ENCODE results near the gene TYROBP.

TYROBP gene

GRCh38 chr19:35869327-35870123 lies 38.6 kb downstream of the TYROBP start:
- peak; percentile 71 to 78 for DNase-seq

GRCh38 chr19:35868823-35869326 lies 39.2 kb downstream of the TYROBP start:
- no peak for DNase-seq

DNA sequence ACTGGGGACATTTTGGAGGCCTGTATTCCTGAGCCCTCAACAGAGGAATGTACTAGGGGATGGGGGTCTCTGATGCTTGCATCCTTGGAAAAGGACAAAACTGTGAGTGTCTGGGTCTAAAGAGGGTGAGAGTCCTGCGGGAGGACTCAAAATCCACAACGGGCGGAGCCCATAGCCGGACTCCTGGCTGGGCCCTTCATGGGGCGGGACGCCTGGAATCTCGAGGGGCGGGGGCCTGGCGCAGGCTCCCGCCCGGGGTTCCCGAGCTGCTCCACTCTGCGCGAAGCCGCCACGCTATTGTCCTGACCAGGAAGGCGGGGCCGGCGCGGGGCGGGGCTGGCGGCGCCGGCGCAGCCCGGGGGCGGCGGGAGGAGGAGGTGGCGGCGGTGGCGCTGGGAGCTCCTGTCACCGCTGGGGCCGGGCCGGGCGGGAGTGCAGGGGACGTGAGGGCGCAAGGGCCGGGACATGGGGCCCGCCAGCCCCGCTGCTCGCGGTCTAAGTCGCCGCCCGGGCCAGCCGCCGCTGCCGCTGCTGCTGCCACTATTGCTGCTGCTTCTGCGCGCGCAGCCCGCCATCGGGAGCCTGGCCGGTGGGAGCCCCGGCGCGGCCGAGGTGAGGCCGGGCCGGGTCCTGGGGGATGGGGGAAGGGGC lies 39.8 kb downstream of the TYROBP start, which contains the start of gene APLP1:
TSS of gene APLP1 (plus strand) at position 403 of the 651 bp plus-strand sequence. CDS start at position 466, 63 bp downstream.
- DNase-seq = peak; percentile 72 to 74

DNA sequence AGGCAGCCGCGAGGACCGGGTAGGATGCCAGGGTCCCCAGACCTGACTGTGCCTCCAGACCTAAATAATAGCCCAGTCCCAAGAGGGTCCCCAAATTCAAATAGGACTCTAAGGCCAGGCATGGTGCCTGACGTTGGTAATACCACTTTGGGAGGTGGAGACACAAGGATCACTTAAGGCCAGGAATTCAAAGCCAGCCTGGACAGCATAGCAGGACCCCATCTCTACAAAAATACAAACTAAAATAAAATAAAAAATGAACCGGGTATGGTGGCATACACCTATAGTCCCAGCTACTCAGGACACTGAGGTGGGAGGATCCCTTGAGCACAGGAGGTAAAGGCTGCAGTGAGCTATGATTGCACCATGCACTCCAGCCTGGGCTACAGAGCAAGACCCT lies 45.1 kb downstream of the TYROBP start:
- DNase-seq = no peak

GRCh38 chr19:35862528-35862927 lies 45.6 kb downstream of the TYROBP start:
- DNase-seq = no peak

GRCh38 chr19:35861640-35862160 lies 46.4 kb downstream of the TYROBP start:
- no peak for DNase-seq

- DNase-seq = no peak
Observed at GRCh38 chr19:35860818-35861639, 47.1 kb downstream of the TYROBP start.

- no peak for DNase-seq
Observed at GRCh38 chr19:35860436-35860817, 47.7 kb downstream of the TYROBP start.

GRCh38 chr19:35859414-35859813 lies 48.7 kb downstream of the TYROBP start:
- no peak for DNase-seq

DNA sequence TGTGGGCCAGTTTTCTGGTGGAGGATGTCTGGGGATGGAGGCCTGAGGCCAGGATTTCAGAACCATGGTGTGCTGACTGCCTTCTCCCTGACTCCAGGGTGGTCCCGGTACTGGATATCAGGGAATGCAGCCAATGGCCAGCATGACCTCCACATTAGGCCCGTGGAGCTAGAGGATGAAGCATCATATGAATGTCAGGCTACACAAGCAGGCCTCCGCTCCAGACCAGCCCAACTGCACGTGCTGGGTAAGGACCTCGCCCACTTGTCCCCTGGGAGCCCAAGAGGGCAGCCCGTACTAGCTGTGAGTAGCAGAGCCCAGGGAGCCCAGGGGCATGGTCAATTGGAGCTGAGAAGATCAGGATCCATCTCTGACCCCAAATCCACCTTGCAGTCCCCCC lies 49.8 kb downstream of the TYROBP start:
- no peak for DNase-seq

DNA sequence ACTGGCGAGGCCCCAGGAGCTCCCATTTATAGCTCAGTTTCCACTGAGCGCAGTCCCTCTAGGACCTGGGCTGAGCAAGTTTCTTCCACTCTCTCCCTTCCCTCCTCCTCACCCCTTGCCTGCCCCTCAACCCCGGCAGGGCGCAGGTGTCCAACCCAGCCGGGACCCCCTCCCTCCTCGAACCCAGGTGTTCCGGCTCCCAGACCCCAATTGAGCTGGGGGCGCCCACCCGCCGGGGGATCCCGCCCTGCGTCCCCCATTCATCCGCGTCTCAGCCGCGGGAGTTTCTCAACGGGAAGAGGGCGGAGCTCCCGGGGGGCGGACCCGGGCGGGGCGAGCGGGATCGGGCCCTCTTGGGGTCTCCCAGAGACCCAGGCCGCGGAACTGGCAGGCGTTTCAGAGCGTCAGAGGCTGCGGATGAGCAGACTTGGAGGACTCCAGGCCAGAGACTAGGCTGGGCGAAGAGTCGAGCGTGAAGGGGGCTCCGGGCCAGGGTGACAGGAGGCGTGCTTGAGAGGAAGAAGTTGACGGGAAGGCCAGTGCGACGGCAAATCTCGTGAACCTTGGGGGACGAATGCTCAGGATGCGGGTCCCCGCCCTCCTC lies 51.4 kb downstream of the TYROBP start, which contains the start of gene KIRREL2:
TSS of gene KIRREL2 (plus strand) at position 366 of the 604 bp plus-strand sequence. CDS start at position 575, 209 bp downstream.
- DNase-seq = peak in 1 of 2 donors; percentile 8

All from activated CD4-positive, alpha-beta T cell treated with anti-CD3 and anti-CD28 coated beads for 4 hours (primary cell).